H1 (cell line): ENCODE data around the gene DEAF1. TPM values are rescaled to one million over a fixed set of nuclear protein-coding genes. Genes with fewer than 3 reads are reported as not detected.

ENCODE experiments used
- CHD2 ChIP-seq: IDR thresholded peaks from 2 replicates; pipeline ENCODE4 v1.6.1; 2012; ENCODE audit warnings: low read length, improper control_type of control experiment
- CREB1 ChIP-seq: IDR thresholded peaks from 2 replicates; pipeline ENCODE4 v1.6.1; 2012; ENCODE audit warnings: inconsistent platforms
- SIN3A ChIP-seq, 2 experiments: IDR thresholded peaks in 1 of 2; conservative IDR thresholded peaks in 1 of 2; 2 replicates each; pipeline ENCODE4 v1.6.1; 2011 to 2012; ENCODE audit warnings: low read length in 2 of 2, improper control_type of control experiment in 1 of 2, low read depth in 1 of 2, mild to moderate bottlenecking in 1 of 2
- polyA plus RNA-seq, 7 experiments: library from polyadenylated mRNA; depleted of rRNA in 3 of 7; stranded (reverse) in 5 of 7; unstranded in 2 of 7; fragments of >200 nt in 5 of 7; fragments of 200-250 nt in 2 of 7; gene quantifications; 1 replicate in 5 of 7; 2 replicates in 1 of 7; 4 replicates in 1 of 7; pipeline versions ENCODE4 v1.2.1 to v1.2.3, GENCODE V29; 2011 to 2013; ENCODE audit warnings: missing spikeins in 2 of 7, mixed read lengths in 2 of 7
- total RNA-seq: library from RNA; stranded (reverse); fragmentation: NEBNext Ultra II Directional; extraction: Animal tissue kit (Norgen Biotek cat#: 25700); gene quantifications from 2 replicates; pipeline ENCODE4 v1.2.1, GENCODE V29; 2021
- TF ChIP-seq, protein P1 (sequence below): fragments of 300-600 bp; sonication (generic); IDR thresholded peaks from 2 replicates; pipeline ENCODE4 v1.7.1; 2012; ENCODE audit warnings: low read length, moderate library complexity, mild to moderate bottlenecking, inconsistent platforms; ENCODE audit not compliant: insufficient replicate concordance

The DEAF1 gene
- total and polyA plus RNA-seq, 2 of the 8 experiments (the other 6 are each of a cell fraction or from before 2014, with no cell fraction given), result 47.3 to 58.4 TPM

GRCh38 chr11:695538-696248 lies 671 bp upstream of the DEAF1 start, which contains the start of gene TMEM80 (continued):
- TF ChIP-seq, protein P1, sequence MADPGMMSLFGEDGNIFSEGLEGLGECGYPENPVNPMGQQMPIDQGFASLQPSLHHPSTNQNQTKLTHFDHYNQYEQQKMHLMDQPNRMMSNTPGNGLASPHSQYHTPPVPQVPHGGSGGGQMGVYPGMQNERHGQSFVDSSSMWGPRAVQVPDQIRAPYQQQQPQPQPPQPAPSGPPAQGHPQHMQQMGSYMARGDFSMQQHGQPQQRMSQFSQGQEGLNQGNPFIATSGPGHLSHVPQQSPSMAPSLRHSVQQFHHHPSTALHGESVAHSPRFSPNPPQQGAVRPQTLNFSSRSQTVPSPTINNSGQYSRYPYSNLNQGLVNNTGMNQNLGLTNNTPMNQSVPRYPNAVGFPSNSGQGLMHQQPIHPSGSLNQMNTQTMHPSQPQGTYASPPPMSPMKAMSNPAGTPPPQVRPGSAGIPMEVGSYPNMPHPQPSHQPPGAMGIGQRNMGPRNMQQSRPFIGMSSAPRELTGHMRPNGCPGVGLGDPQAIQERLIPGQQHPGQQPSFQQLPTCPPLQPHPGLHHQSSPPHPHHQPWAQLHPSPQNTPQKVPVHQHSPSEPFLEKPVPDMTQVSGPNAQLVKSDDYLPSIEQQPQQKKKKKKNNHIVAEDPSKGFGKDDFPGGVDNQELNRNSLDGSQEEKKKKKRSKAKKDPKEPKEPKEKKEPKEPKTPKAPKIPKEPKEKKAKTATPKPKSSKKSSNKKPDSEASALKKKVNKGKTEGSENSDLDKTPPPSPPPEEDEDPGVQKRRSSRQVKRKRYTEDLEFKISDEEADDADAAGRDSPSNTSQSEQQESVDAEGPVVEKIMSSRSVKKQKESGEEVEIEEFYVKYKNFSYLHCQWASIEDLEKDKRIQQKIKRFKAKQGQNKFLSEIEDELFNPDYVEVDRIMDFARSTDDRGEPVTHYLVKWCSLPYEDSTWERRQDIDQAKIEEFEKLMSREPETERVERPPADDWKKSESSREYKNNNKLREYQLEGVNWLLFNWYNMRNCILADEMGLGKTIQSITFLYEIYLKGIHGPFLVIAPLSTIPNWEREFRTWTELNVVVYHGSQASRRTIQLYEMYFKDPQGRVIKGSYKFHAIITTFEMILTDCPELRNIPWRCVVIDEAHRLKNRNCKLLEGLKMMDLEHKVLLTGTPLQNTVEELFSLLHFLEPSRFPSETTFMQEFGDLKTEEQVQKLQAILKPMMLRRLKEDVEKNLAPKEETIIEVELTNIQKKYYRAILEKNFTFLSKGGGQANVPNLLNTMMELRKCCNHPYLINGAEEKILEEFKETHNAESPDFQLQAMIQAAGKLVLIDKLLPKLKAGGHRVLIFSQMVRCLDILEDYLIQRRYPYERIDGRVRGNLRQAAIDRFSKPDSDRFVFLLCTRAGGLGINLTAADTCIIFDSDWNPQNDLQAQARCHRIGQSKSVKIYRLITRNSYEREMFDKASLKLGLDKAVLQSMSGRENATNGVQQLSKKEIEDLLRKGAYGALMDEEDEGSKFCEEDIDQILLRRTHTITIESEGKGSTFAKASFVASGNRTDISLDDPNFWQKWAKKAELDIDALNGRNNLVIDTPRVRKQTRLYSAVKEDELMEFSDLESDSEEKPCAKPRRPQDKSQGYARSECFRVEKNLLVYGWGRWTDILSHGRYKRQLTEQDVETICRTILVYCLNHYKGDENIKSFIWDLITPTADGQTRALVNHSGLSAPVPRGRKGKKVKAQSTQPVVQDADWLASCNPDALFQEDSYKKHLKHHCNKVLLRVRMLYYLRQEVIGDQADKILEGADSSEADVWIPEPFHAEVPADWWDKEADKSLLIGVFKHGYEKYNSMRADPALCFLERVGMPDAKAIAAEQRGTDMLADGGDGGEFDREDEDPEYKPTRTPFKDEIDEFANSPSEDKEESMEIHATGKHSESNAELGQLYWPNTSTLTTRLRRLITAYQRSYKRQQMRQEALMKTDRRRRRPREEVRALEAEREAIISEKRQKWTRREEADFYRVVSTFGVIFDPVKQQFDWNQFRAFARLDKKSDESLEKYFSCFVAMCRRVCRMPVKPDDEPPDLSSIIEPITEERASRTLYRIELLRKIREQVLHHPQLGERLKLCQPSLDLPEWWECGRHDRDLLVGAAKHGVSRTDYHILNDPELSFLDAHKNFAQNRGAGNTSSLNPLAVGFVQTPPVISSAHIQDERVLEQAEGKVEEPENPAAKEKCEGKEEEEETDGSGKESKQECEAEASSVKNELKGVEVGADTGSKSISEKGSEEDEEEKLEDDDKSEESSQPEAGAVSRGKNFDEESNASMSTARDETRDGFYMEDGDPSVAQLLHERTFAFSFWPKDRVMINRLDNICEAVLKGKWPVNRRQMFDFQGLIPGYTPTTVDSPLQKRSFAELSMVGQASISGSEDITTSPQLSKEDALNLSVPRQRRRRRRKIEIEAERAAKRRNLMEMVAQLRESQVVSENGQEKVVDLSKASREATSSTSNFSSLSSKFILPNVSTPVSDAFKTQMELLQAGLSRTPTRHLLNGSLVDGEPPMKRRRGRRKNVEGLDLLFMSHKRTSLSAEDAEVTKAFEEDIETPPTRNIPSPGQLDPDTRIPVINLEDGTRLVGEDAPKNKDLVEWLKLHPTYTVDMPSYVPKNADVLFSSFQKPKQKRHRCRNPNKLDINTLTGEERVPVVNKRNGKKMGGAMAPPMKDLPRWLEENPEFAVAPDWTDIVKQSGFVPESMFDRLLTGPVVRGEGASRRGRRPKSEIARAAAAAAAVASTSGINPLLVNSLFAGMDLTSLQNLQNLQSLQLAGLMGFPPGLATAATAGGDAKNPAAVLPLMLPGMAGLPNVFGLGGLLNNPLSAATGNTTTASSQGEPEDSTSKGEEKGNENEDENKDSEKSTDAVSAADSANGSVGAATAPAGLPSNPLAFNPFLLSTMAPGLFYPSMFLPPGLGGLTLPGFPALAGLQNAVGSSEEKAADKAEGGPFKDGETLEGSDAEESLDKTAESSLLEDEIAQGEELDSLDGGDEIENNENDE, result no peak
- TF ChIP-seq SIN3A (conservative IDR thresholded peaks at IDR 0.05 in 1 of 2, IDR thresholded peaks at IDR 0.05 in 1 of 2; ENCODE audit: low read depth in 1 of 2, low read length in 2 of 2), result peak in 1 of 2 experiments; percentile 53; a peak in 1 of 4 replicates
- TF ChIP-seq CREB1, result 0 out of 2 replicates have a peak, but pooled peaks have one; percentile 8
- no peak for TF ChIP-seq CHD2
- TF ChIP-seq, all 59 proteins: peak for 15
